ENCODE data around the gene DAD1.
"Not testable (repeated sequence)": the region's sequence is repeated elsewhere in the genome, so short reads cannot be mapped to it uniquely, and the experiment has no call there.

The DAD1 gene

DNA sequence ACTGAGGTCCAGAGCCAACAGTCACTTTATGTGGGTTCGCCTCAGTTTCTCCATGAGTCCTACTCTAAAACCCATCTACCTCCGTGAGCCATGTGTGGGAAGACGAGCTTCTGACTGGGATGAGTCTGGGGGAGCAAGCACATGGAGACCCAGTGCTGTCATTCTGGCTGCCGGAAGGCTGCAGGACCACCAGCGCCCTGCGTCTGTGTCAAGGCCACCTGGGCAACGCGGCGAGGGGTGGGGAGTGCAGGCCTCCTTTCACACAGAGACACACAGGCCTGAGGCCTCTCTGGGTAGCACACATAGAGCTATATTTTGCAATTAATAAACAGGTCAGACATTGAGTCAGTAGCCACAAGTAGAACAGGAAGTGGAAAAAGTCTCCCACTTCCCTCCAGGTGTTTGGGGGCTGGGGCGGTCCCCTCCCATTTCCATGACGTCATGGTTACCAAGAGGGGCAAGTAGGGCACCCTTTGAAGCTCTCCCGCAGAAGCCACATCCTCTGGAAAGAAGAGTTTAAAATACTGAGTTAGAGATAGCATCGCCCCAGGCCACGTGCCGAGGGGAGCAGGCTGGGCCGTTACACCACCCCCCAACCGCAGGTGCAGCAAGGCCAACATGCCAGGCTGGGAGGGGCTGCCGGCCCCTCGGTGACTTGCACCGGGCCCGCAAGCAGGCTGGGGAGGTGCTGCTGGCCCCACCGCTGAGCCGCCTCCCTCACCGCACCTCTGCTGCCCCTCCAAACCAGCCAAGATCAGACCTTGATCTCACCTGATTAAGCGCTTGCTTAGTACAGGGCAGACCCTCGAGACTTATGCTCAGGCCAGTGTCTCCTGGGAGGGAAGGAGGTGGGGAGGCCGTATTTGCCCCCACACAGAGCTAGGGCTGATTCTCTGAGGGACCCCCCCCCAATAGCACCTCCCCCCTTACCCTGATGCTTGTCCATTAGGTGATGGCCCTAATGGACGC, 32.7 kb downstream of the DAD1 start:
- peak; percentile 100 for DNase-seq (ENCODE audit: low read depth, low spot score)
- H3K4me3 ChIP-seq (ENCODE audit: low read length), result peak overlapping the region; percentile 52

DNA sequence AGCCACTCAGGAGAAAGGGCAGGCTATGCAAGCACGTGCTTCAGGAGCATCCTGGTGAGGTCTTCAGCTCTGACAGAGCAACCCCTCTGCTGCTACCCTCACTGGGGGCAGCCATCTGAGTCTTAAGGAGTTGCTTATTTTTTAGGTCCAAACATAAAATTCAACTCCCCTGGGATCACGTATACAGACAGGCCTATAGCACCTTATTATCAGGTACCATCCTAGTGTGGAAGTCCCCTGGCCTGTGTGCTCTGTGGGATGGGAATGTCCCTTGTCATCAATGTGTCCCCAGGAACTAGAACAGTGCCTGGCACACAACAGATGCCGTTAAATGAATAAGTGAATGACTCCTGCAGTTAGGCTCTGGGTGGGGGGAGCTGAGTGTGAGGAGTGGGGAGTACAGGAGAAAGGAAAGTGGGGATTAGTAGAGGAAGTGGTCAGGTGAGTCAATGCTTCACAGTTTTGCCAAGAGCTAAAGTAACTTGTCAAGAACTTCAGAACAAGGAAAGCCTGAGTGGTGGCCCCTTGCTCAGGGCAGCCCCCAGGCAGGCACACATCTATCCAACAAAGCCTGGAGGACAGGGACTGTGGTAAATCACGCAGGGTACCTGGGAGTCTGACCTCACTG, 33.5 kb downstream of the DAD1 start:
- peak; percentile 81 for DNase-seq (ENCODE audit: low read depth, low spot score)
- peak overlapping the region; percentile 52 for H3K4me3 ChIP-seq (ENCODE audit: low read length)

DNA sequence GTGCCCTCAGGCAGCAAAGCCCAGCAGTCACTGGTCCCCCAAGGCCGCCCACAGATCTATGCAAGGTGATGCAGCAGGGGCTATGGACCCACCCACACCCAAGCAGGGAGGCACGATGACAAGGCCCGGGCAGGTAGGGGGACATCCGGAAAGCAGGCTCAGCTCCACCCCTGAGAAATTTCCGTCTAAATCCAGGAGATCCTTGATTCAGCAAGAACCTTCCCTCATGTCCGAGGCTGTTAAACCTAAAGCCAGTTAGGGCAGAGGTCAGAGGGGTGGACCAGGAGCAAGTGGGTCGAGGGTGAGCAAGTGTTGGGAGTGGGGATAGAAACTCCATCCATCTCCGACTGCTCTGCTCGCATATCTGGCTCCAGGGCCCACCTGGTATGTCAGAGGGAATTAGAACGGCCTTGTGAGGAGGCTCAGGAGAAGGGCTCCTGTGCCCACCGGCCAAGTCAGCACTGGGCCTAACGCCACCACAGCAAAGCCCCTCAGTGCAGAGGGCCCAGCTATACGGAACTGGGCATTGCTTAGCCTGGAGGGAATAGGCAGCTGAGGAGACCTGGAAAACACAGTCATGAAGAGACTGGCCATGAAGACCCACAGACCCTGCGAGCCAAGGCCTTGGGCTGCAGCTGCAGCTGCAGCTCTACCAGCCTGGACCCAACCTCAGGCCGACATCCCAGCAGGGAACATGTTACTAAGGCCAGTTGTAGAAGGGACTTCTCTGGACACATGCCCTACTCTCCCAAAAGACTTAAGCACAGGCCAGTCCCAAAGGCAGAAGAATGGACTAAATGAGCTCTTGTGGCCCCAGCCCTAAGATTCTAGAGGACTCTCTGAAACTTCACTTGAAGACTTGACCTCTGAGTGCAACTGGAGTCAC, 34.3 kb downstream of the DAD1 start:
- no peak overlapping the region for H3K4me3 ChIP-seq (ENCODE audit: low read length)

DNA sequence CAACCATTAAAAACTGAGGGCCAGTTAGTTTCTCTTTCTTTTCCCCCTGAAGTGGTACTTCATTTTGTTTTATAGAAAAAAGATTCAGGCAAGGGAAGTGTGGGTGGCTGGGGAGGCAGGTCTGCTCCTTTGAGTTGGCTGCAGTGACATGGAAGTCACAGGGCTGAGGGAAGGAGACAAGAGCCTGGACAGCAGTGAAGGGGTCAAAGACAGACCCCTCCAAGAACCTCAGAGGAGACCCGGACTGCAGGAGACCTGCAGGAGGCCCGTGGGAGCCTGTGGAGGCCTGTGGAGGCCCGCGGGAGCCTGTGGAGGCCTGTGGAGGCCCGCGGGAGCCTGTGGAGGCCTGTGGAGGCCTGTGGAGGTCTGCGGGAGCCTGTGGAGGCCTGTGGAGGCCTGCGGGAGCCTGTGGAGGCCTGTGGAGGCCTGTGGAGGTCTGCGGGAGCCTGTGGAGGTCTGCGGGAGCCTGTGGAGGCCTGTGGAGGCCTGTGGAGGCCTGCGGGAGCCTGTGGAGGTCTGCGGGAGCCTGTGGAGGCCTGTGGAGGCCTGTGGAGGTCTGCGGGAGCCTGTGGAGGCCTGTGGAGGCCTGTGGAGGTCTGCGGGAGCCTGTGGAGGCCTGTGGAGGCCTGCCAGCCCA, 35.0 kb downstream of the DAD1 start:
- DNase-seq (ENCODE audit: low read depth, low spot score); H3K4me3 ChIP-seq (ENCODE audit: low read length): not testable (repeated sequence)

More for the DNA sequence above, 34.3 kb downstream of the DAD1 start:
- DNase-seq (ENCODE audit: low read depth, low spot score), result no peak

DNA sequence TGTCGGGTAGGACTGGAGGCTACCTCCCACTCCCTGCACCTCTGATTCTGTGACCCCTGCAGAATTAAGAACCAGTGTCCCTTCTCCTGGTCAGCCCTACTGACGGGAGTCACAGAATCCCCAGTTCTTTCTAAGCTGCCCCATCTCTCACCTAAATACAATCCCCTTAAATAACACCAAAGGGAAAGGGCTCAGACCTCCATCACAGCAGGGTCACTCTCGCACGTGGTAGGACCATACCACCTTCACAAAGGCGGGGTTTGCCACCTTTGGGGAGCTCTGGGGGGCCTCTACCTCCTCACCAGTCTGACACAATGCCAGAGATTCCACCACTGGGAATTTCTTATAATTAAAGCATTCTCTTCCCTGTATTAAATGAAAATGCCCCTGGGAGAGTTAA, 35.6 kb downstream of the DAD1 start:
- no peak for DNase-seq (ENCODE audit: low read depth, low spot score)
- H3K4me3 ChIP-seq (ENCODE audit: low read length), result no peak overlapping the region

DNA sequence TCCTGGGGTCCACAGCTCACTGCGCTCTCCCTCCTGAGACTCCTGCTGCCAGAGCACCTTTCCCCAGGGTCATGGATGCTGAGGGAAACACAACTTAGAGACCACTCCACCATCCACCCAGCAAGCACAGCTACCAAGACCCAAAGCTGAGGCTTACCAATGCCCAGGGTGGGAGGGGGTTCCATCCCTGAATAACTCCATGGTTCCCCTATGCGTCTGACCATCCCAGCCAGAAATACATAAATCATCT, 36.3 kb downstream of the DAD1 start:
- H3K4me3 ChIP-seq (ENCODE audit: low read length), result no peak overlapping the region
- no peak for DNase-seq (ENCODE audit: low read depth, low spot score)

DNA sequence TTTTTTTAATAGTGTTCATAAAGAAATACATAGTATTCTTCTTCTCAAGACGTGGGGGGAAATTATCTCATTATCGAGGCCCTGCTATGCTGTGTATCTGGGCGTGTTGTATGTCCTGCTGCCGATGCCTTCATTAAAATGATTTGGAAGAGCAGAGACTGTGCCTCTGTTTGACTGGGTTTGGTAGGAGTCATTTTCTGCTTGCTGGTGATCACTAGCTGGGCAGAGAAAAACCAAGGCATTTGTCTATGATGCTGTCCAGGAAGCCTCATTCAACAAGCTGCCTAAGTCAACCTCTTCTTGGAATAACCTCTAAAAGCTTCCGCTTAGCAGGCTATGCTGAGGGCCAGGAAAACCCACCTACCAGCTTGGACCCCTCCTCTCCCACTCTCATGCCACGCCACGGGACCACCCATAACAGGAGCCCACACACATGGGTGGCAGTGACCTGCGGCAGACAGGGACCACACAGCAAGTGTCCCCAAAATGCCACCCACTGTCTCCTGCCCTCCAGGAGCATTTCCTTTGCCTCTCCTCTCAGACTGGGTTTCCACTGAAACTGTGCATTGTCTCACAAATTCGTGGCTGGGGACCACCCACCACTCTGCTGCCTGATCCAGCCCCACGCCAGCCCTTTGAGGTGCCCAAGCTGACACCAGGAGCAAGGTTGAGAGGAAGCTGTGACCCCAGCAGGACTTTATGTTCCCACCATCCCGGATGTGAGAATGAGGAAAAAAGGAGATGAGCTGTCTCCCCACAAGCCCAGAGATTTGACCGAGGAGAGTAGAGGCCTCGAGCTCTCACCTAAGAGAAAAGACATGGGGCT, 36.8 kb downstream of the DAD1 start:
- no peak overlapping the region for H3K4me3 ChIP-seq (ENCODE audit: low read length)
- DNase-seq (ENCODE audit: low read depth, low spot score), result no peak

DNA sequence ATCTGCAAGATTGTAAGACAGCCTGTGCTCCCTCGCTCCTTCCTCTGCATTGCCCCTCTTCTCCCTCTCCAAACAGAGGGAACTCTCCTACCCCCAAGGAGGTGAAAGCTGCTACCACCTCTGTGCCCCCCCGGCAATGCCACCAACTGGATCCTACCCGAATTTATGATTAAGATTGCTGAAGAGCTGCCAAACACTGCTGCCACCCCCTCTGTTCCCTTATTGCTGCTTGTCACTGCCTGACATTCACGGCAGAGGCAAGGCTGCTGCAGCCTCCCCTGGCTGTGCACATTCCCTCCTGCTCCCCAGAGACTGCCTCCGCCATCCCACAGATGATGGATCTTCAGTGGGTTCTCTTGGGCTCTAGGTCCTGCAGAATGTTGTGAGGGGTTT, 37.4 kb downstream of the DAD1 start:
- no peak for DNase-seq (ENCODE audit: low read depth, low spot score)
- no peak overlapping the region for H3K4me3 ChIP-seq (ENCODE audit: low read length)

DNA sequence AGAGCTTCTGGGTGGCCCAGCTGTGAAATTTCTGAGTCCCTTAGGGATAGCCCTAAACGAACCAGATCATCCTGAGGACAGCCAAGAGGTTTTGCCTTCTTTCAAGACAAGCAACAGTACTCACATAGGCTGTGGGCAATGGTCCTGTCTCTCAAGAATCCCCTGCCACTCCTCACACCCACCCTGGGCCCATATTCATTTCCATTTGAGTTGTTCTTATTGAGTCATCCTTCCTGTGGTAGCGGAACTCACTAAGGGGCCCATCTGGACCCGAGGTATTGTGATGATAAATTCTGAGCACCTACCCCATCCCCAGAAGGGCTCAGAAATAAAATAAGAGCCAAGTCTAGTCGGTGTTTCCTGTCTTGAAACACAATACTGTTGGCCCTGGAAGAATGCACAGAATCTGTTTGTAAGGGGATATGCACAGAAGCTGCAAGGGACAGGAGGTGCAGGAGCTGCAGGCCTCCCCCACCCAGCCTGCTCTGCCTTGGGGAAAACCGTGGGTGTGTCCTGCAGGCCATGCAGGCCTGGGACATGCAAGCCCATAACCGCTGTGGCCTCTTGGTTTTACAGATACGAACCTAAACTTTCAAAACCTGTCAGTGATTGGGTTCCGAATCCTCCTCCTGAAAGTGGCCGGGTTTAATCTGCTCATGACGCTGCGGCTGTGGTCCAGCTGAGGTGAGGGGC, 38.9 kb downstream of the DAD1 start:
- H3K4me3 ChIP-seq (ENCODE audit: low read length), result no peak overlapping the region

DNA sequence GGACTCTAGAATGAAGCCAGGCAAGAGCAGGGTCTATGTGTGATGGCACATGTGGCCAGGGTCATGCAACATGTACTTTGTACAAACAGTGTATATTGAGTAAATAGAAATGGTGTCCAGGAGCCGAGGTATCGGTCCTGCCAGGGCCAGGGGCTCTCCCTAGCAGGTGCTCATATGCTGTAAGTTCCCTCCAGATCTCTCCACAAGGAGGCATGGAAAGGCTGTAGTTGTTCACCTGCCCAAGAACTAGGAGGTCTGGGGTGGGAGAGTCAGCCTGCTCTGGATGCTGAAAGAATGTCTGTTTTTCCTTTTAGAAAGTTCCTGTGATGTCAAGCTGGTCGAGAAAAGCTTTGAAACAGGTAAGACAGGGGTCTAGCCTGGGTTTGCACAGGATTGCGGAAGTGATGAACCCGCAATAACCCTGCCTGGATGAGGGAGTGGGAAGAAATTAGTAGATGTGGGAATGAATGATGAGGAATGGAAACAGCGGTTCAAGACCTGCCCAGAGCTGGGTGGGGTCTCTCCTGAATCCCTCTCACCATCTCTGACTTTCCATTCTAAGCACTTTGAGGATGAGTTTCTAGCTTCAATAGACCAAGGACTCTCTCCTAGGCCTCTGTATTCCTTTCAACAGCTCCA, 39.6 kb downstream of the DAD1 start:
- DNase-seq (ENCODE audit: low read depth, low spot score), result no peak
- no peak overlapping the region for H3K4me3 ChIP-seq (ENCODE audit: low read length)

More for the DNA sequence above, 38.9 kb downstream of the DAD1 start:
- no peak for DNase-seq (ENCODE audit: low read depth, low spot score)

DNA sequence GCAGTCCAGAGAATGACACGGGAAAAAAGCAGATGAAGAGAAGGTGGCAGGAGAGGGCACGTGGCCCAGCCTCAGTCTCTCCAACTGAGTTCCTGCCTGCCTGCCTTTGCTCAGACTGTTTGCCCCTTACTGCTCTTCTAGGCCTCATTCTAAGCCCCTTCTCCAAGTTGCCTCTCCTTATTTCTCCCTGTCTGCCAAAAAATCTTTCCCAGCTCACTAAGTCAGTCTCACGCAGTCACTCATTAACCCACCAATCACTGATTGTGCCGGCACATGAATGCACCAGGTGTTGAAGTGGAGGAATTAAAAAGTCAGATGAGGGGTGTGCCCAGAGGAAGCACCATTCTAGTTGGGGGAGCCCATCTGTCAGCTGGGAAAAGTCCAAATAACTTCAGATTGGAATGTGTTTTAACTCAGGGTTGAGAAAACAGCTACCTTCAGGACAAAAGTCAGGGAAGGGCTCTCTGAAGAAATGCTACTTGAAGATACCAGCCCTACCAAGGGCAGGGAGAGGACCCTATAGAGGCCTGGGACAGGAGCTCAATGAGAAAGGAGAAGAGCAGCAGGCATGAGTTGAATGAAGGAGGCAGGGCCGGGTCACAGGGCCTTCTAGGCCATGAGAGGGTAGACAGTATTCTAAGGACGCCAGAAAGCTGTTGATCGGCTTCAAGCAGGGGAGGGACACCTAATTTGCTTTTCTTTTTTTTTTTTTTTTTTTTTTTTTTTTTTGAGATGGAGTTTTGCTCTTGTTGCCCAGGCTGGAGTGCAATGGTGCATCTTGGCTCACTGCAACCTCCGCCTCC, 40.9 kb downstream of the DAD1 start:
- DNase-seq (ENCODE audit: low read depth, low spot score), result no peak
- peak overlapping the region; percentile 59 for H3K4me3 ChIP-seq (ENCODE audit: low read length)

DNA sequence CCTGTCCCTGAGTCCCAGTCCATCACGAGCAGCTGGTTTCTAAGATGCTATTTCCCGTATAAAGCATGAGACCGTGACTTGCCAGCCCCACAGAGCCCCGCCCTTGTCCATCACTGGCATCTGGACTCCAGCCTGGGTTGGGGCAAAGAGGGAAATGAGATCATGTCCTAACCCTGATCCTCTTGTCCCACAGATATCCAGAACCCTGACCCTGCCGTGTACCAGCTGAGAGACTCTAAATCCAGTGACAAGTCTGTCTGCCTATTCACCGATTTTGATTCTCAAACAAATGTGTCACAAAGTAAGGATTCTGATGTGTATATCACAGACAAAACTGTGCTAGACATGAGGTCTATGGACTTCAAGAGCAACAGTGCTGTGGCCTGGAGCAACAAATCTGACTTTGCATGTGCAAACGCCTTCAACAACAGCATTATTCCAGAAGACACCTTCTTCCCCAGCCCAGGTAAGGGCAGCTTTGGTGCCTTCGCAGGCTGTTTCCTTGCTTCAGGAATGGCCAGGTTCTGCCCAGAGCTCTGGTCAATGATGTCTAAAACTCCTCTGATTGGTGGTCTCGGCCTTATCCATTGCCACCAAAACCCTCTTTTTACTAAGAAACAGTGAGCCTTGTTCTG, 41.6 kb downstream of the DAD1 start:
- DNase-seq (ENCODE audit: low read depth, low spot score), result no peak
- H3K4me3 ChIP-seq (ENCODE audit: low read length), result peak overlapping the region; percentile 59

DNA sequence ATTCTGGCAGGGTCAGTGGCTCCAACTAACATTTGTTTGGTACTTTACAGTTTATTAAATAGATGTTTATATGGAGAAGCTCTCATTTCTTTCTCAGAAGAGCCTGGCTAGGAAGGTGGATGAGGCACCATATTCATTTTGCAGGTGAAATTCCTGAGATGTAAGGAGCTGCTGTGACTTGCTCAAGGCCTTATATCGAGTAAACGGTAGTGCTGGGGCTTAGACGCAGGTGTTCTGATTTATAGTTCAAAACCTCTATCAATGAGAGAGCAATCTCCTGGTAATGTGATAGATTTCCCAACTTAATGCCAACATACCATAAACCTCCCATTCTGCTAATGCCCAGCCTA, 42.3 kb downstream of the DAD1 start:
- no peak for DNase-seq (ENCODE audit: low read depth, low spot score)
- peak overlapping the region; percentile 59 for H3K4me3 ChIP-seq (ENCODE audit: low read length)

DNA sequence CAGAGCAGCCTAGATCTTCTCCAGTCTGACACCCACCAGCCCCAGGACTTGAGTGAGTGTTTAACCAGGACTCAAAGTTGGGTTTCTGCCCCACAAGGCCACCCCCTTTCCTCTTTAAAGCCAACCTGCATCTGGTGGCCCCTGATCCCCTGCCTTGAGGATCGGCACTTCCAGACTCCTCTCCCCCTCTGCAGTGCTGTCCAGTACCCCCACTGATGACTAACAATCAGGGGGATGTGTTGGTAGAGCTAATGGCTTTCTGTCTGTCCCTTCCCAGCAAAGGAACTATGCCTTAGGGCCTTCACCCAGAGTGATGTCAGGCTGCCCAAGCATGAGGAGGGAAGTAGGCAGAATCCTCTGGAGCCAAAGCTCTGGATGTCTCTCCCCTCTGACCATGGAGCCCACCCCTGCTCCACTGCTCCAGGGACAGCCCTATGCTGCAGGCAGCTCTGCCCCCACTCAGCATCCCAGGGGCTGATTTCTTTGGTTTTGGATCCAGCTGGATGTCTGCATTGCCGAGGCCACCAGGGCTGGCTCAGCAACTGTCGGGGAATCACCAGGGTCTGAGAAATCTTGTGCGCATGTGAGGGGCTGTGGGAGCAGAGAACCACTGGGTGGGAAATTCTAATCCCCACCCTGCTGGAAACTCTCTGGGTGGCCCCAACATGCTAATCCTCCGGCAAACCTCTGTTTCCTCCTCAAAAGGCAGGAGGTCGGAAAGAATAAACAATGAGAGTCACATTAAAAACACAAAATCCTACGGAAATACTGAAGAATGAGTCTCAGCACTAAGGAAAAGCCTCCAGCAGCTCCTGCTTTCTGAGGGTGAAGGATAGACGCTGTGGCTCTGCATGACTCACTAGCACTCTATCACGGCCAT, 42.9 kb downstream of the DAD1 start:
- peak overlapping the region; percentile 59 for H3K4me3 ChIP-seq (ENCODE audit: low read length)
- no peak for DNase-seq (ENCODE audit: low read depth, low spot score)

DNA sequence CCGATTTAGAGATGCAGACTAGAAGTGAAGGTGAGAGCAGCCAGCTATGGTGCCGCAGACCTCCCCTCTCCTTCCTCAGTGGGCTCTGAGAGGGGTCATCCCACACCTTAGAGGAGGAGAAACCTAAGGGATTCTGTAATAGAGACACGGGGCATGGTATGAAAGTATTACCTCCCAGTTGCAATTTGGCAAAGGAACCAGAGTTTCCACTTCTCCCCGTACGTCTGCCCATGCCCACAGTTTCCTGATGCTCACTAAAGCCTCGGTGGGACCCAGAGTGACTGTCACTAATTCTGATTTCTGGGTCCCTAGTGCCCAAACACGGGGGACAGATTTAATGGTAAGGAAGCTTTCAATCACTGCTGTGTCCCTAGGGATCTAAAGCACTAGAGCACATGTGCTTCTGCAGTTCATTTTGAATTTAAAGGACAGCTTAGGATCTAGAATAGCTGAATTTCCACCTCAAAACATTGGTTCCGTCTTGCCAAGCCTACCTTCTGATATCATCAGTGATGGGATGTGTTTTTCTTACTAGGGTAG, 44.1 kb downstream of the DAD1 start:
- no peak for DNase-seq (ENCODE audit: low read depth, low spot score)

More for the DNA sequence above, 44.1 kb downstream of the DAD1 start:
- peak overlapping the region; percentile 59 for H3K4me3 ChIP-seq (ENCODE audit: low read length)
